K562 (cell line): ENCODE results near the gene RGPD8. TPM values are rescaled to one million over a fixed set of nuclear protein-coding genes. Genes with fewer than 3 reads are reported as not detected.

Experiments
- ATAC-seq: fragments of 200-7000 bp; cut with Tn5 transposase; 3 replicates; pipeline ENCODE4 v1.9.1; 2020; ENCODE audit warnings: moderate library complexity
- BruUV-seq: library from RNA; stranded (reverse); fragments of 400-500 nt; replicated peaks from 2 replicates; lab custom pipeline; 2021; lab: Mats Ljungman, UMichigan
- CTCF ChIA-PET: fragments of 300-600 bp; formaldehyde crosslinking; extraction: SDS; loops from one replicate; lab custom pipeline; 2021; ENCODE audit warnings: low intra/inter-chr PET ratio; lab: Yijun Ruan, JAX
- POLR2A ChIA-PET: fragments of 300-600, 350-650 bp; sonication (Branson Sonifier 250); formaldehyde crosslinking; extraction: SDS; loops from one replicate; lab custom pipeline; 2021; ENCODE audit warnings: antibody characterized with exemption, inconsistent platforms; lab: Yijun Ruan, JAX
- DNase-seq, 4 experiments: peaks; one replicate each; pipeline versions ENCODE4 v3.0.0 to v3.0.0-alpha.2; 2011 to 2018; ENCODE audit warnings: low spot score in 3 of 4, mixed read lengths in 3 of 4; ENCODE audit errors: extremely low read depth in 1 of 4
- FAIRE-seq: peaks from 2 replicates; lab custom pipeline; 2011; peaks lifted over from hg19 to GRCh38; lab: Jason Lieb, UNC
- H2AFZ ChIP-seq: 2 replicates; pipeline ENCODE4 v1.6.0; 2011; ENCODE audit warnings: low read depth, low read length, control low read depth, inconsistent platforms
- H3K27ac ChIP-seq: fragments of 200-600 bp; 3 replicates; pipeline ENCODE4 v1.8.0; 2011; ENCODE audit warnings: low read depth, mild to moderate bottlenecking, control low read depth, inconsistent platforms, low read length, moderate library complexity, mixed read lengths; ENCODE audit errors: extremely low read depth
- H3K27me3 ChIP-seq, 2 experiments: fragments of 300-600 bp in 1 of 2; 2 replicates in 1 of 2; 3 replicates in 1 of 2; pipeline versions ENCODE4 v1.6.0 to v1.8.0; 2011; ENCODE audit warnings: inconsistent platforms in 2 of 2, low read length in 2 of 2, mild to moderate bottlenecking in 1 of 2, mixed read lengths in 1 of 2, moderate library complexity in 1 of 2; ENCODE audit not compliant: control insufficient read depth in 2 of 2, insufficient read depth in 2 of 2
- H3K36me3 ChIP-seq: fragments of 300-600 bp; 3 replicates; pipeline ENCODE4 v1.8.0; 2011; ENCODE audit warnings: mild to moderate bottlenecking, low read length, inconsistent platforms; ENCODE audit not compliant: control insufficient read depth, insufficient read depth
- H3K4me1 ChIP-seq, 2 experiments: fragments of 200-600 bp in 1 of 2; replicated peaks in 1 of 2; 2 replicates in 1 of 2; 3 replicates in 1 of 2; pipeline versions ENCODE4 v1.5.1 to v1.8.0; 2011; ENCODE audit warnings: inconsistent platforms in 2 of 2, low read length in 2 of 2, mild to moderate bottlenecking in 1 of 2, mixed read lengths in 1 of 2, moderate library complexity in 1 of 2; ENCODE audit not compliant: control insufficient read depth in 2 of 2, insufficient read depth in 2 of 2
- H3K4me2 ChIP-seq: 2 replicates; pipeline ENCODE4 v1.6.1; 2011; ENCODE audit warnings: low read length, control low read depth, inconsistent platforms, mixed read lengths; ENCODE audit not compliant: insufficient read depth
- H3K4me3 ChIP-seq: fragments of 200-600 bp; sonication (generic), shearing (Covaris generic); 2 replicates; pipeline ENCODE4 v1.5.1; 2016; ENCODE audit warnings: control low read depth, inconsistent platforms
- H3K79me2 ChIP-seq: fragments of 200-600 bp; 3 replicates; pipeline ENCODE4 v1.8.0; 2011; ENCODE audit warnings: low read length, inconsistent platforms; ENCODE audit not compliant: control insufficient read depth, insufficient read depth
- H3K9ac ChIP-seq, 2 experiments: 2 replicates each; pipeline versions ENCODE4 v1.6.0 to v1.6.1; 2011; ENCODE audit warnings: low read depth in 2 of 2, low read length in 2 of 2, control low read depth in 1 of 2, inconsistent platforms in 1 of 2, mild to moderate bottlenecking in 1 of 2, mixed read lengths in 1 of 2; ENCODE audit not compliant: insufficient read depth in 1 of 2
- H3K9me1 ChIP-seq: one replicate; pipeline ENCODE4 v1.6.0; 2011; ENCODE audit warnings: inconsistent platforms, mild to moderate bottlenecking, low read length, moderate library complexity; ENCODE audit not compliant: control insufficient read depth, insufficient read depth
- H3K9me3 ChIP-seq: replicated peaks from 2 replicates; pipeline ENCODE4 v1.5.1; 2011; ENCODE audit warnings: low read depth, low read length, inconsistent platforms; ENCODE audit not compliant: control insufficient read depth, insufficient read depth
- H4K20me1 ChIP-seq: replicated peaks from 2 replicates; pipeline ENCODE4 v1.6.1; 2011; ENCODE audit warnings: low read length, inconsistent platforms, mixed read lengths; ENCODE audit not compliant: control insufficient read depth, insufficient read depth
- ASH1L ChIP-seq: fragments of 450-650 bp; IDR thresholded peaks from 2 replicates; pipeline ENCODE4 v1.6.1; 2018; ENCODE audit warnings: borderline replicate concordance, mild to moderate bottlenecking, low read depth; ENCODE audit not compliant: partially characterized antibody
- CTCFL ChIP-seq: IDR thresholded peaks from 2 replicates; pipeline ENCODE4 v1.6.1; 2011; ENCODE audit warnings: borderline replicate concordance, low read depth, mild to moderate bottlenecking, moderate library complexity, low read length; ENCODE audit not compliant: insufficient read depth, poor library complexity, severe bottlenecking
- ETV5 ChIP-seq: sonication (generic); formaldehyde crosslinking; IDR thresholded peaks from 2 replicates; pipeline ENCODE4 v1.4.0; 2020; ENCODE audit warnings: low read depth, mild to moderate bottlenecking, missing genetic modification reagents
- HNRNPK ChIP-seq: fragments of 200-400 bp; formaldehyde crosslinking; IDR thresholded peaks from one replicate; pipeline ENCODE4 v1.6.1; 2018; ENCODE audit warnings: mild to moderate bottlenecking, low read depth, low read length; ENCODE audit not compliant: poor library complexity, severe bottlenecking
- WGBS: fragments of 100-300 bp; shearing (Covaris generic); methylation state at CpG from one replicate; pipeline ENCODE4 v1.1.6; 2016; ENCODE audit warnings: low coverage, mixed read lengths; ENCODE audit not compliant: insufficient coverage; ENCODE audit errors: missing lambda C conversion rate; 5-methylcytosine and 5-hydroxymethylcytosine counted together
- in situ Hi-C: fragments of 300-500 bp; cut with MboI; formaldehyde crosslinking; loops from 4 replicates; pipeline ENCODE4 v1.15.0; 2018; ENCODE audit warnings: inconsistent platforms, mixed read lengths
- intact Hi-C: fragments of 100-400 bp; cut with micrococcal nuclease; formaldehyde crosslinking; loops from 2 replicates; pipeline ENCODE4 v1.14.2; 2022
- polyA plus RNA-seq, 8 experiments: library from polyadenylated mRNA; depleted of rRNA in 4 of 8; stranded (reverse) in 5 of 8; unstranded in 3 of 8; fragments of >200 nt; fragmentation: Nextera tagmentation in 2 of 8; fragmentation: Illumina TruSeq in 1 of 8; extraction: Ambion mirVana in 2 of 8; extraction: Trizol in 1 of 8; gene quantifications; 2 replicates each; pipeline versions ENCODE4 v1.2.1 to v1.2.3, GENCODE V29; 2011 to 2014; ENCODE audit warnings: inconsistent platforms in 1 of 8, missing spikeins in 1 of 8
- small RNA-seq: library from RNA; depleted of rRNA; stranded (forward); fragments of <200 nt; gene quantifications from one replicate; pipeline ENCODE3, GENCODE V24; 2014
- total RNA-seq, 7 experiments: library from RNA; depleted of rRNA in 6 of 7; stranded (reverse); fragments of >200 nt in 6 of 7; fragmentation: Illumina TruSeq in 2 of 7; extraction: Trizol in 2 of 7; gene quantifications; 2 replicates each; pipeline versions ENCODE4 v1.2.1 to v1.2.3, GENCODE V29; 2011 to 2021; ENCODE audit warnings: low replicate concordance in 1 of 7

The RGPD8 gene
- total and polyA plus RNA-seq, 9 of the 15 experiments (the other 6 are each of a cell fraction or from before 2014, with no cell fraction given) = 0.03 to 0.47 (median 0.12) TPM; not detected in 1

GRCh38 chr2:112321375-112322320 lies 111.8 kb downstream of the RGPD8 start:
- no peak overlapping the region for H3K4me3 ChIP-seq
- H3K27me3 ChIP-seq = no peaks in the 10 kb centered on the region
- no peaks in the 10 kb centered on the region for H3K79me2 ChIP-seq
- TF ChIP-seq ASH1L (no peak), ETV5 (CRISPR knock-in tag) (no peak), HNRNPK (peak; percentile 51), CTCFL (no peak)
- POLR2A ChIA-PET = interaction anchor here (0.6 to 1.4 kb wide), 3 partner anchors 7 to 709 kb away, joined by 3 read pairs; no protein-coding TSS in a partner anchor
- no TSS peak for BruUV-seq
- in situ Hi-C loops (no loop called here), intact Hi-C loops (no loop called here)
- no peaks in the 10 kb centered on the region for H4K20me1 ChIP-seq
- no peaks in the 10 kb centered on the region for H3K9me3 ChIP-seq
- FAIRE-seq = no peak
- no peak overlapping the region for H3K4me2 ChIP-seq
- WGBS = 22% methylated on average over 1 of the region's 3 CpGs
- no peak overlapping the region for H3K9ac ChIP-seq
- no peaks in the 10 kb centered on the region for H3K9me1 ChIP-seq
- H3K4me1 ChIP-seq = no peaks in the 10 kb centered on the region
- no peak overlapping the region for H3K27ac ChIP-seq
- CTCF ChIA-PET = no interaction called here
- ATAC-seq = no peak
- no peaks in the 10 kb centered on the region for H3K36me3 ChIP-seq
- H2AFZ ChIP-seq = no peak overlapping the region
- DNase-seq = no peak

Small RNA genes lying within 50 kb of the gene (small RNA-seq; reads per million reads assigned to genes)
- gene AC115115.1 = not detected

Other genes starting within 250 kb of the RGPD8 start
- 18.6 and 20.3 TPM in 2 replicates for gene ZC3H8, start 178.6 kb downstream of the RGPD8 start, total RNA-seq (2014; rRNA removed)
- 40.6 and 41.5 TPM in 2 replicates for gene ZC3H8, start 178.6 kb downstream of the RGPD8 start, total RNA-seq (2014; rRNA removed; fragmentation: Illumina TruSeq; extraction: Trizol)
- gene ZC3H8, start 178.6 kb downstream of the RGPD8 start, total RNA-seq (2015; rRNA removed; fragmentation: Illumina TruSeq; extraction: Trizol) = 29.6 and 33.3 TPM in 2 replicates
- 17.2 and 17.7 TPM in 2 replicates for gene ZC3H8, start 178.6 kb downstream of the RGPD8 start, total RNA-seq (2021)
- gene ZC3H8, start 178.6 kb downstream of the RGPD8 start, polyA plus RNA-seq (2011; rRNA removed) = 9.8 and 11.6 TPM in 2 replicates
- gene ZC3H8, start 178.6 kb downstream of the RGPD8 start, polyA plus RNA-seq (2014; fragmentation: Illumina TruSeq; extraction: Trizol) = 24.6 and 31.7 TPM in 2 replicates
- gene ZC3H8, start 178.6 kb downstream of the RGPD8 start, polyA plus RNA-seq (2014; fragmentation: Nextera tagmentation; extraction: Ambion mirVana) = 10 to 100 TPM; 26.1 to 27.5 TPM
- 25.7 and 31.0 TPM in 2 replicates for gene ZC3H8, start 178.6 kb downstream of the RGPD8 start, polyA plus RNA-seq (2014; rRNA removed)
- gene ZC3H6, start 158.0 kb downstream of the RGPD8 start, total RNA-seq (2014; rRNA removed) = 1.3 and 1.6 TPM in 2 replicates
- gene ZC3H6, start 158.0 kb downstream of the RGPD8 start, total RNA-seq (2014; rRNA removed; fragmentation: Illumina TruSeq; extraction: Trizol) = 1.9 and 4.2 TPM in 2 replicates
- 1.5 and 1.9 TPM in 2 replicates for gene ZC3H6, start 158.0 kb downstream of the RGPD8 start, total RNA-seq (2015; rRNA removed; fragmentation: Illumina TruSeq; extraction: Trizol)
- gene ZC3H6, start 158.0 kb downstream of the RGPD8 start, total RNA-seq (2021) = 1.9 and 2.6 TPM in 2 replicates
- 1.5 and 2.5 TPM in 2 replicates for gene ZC3H6, start 158.0 kb downstream of the RGPD8 start, polyA plus RNA-seq (2011; rRNA removed)
- 1.2 and 2.1 TPM in 2 replicates for gene ZC3H6, start 158.0 kb downstream of the RGPD8 start, polyA plus RNA-seq (2014; fragmentation: Illumina TruSeq; extraction: Trizol)
- under 1 TPM; 0.45 to 0.53 TPM for gene ZC3H6, start 158.0 kb downstream of the RGPD8 start, polyA plus RNA-seq (2014; fragmentation: Nextera tagmentation; extraction: Ambion mirVana)
- gene ZC3H6, start 158.0 kb downstream of the RGPD8 start, polyA plus RNA-seq (2014; rRNA removed) = 1.7 and 2.5 TPM in 2 replicates
- gene TTL, start 48.5 kb upstream of the RGPD8 start, total RNA-seq (2014; rRNA removed) = 20.7 and 26.4 TPM in 2 replicates
- 54.4 and 57.4 TPM in 2 replicates for gene TTL, start 48.5 kb upstream of the RGPD8 start, total RNA-seq (2014; rRNA removed; fragmentation: Illumina TruSeq; extraction: Trizol)
- 38.8 and 41.6 TPM in 2 replicates for gene TTL, start 48.5 kb upstream of the RGPD8 start, total RNA-seq (2015; rRNA removed; fragmentation: Illumina TruSeq; extraction: Trizol)
- gene TTL, start 48.5 kb upstream of the RGPD8 start, total RNA-seq (2021) = 51.4 and 53.5 TPM in 2 replicates
- 26.5 and 34.9 TPM in 2 replicates for gene TTL, start 48.5 kb upstream of the RGPD8 start, polyA plus RNA-seq (2011; rRNA removed)
- 37.9 and 41.8 TPM in 2 replicates for gene TTL, start 48.5 kb upstream of the RGPD8 start, polyA plus RNA-seq (2014; fragmentation: Illumina TruSeq; extraction: Trizol)
- gene TTL, start 48.5 kb upstream of the RGPD8 start, polyA plus RNA-seq (2014; fragmentation: Nextera tagmentation; extraction: Ambion mirVana) = 10 to 100 TPM in 1 of 2 experiments, 1 to 10 TPM in 1; 9.4 to 11.2 TPM
- gene TTL, start 48.5 kb upstream of the RGPD8 start, polyA plus RNA-seq (2014; rRNA removed) = 23.3 and 28.6 TPM in 2 replicates
- 21.2 and 27.9 TPM in 2 replicates for gene POLR1B, start 108.8 kb upstream of the RGPD8 start, total RNA-seq (2014; rRNA removed)
- 47.9 and 55.1 TPM in 2 replicates for gene POLR1B, start 108.8 kb upstream of the RGPD8 start, total RNA-seq (2014; rRNA removed; fragmentation: Illumina TruSeq; extraction: Trizol)
- gene POLR1B, start 108.8 kb upstream of the RGPD8 start, total RNA-seq (2015; rRNA removed; fragmentation: Illumina TruSeq; extraction: Trizol) = 42.3 and 46.4 TPM in 2 replicates
- 53.9 and 60.8 TPM in 2 replicates for gene POLR1B, start 108.8 kb upstream of the RGPD8 start, total RNA-seq (2021)
- gene POLR1B, start 108.8 kb upstream of the RGPD8 start, polyA plus RNA-seq (2011; rRNA removed) = 32.4 and 47.9 TPM in 2 replicates
- 39.6 and 40.2 TPM in 2 replicates for gene POLR1B, start 108.8 kb upstream of the RGPD8 start, polyA plus RNA-seq (2014; fragmentation: Illumina TruSeq; extraction: Trizol)
- 10 to 100 TPM; 19.8 to 38.6 TPM for gene POLR1B, start 108.8 kb upstream of the RGPD8 start, polyA plus RNA-seq (2014; fragmentation: Nextera tagmentation; extraction: Ambion mirVana)
- gene POLR1B, start 108.8 kb upstream of the RGPD8 start, polyA plus RNA-seq (2014; rRNA removed) = 22.8 and 24.7 TPM in 2 replicates
- gene CHCHD5, start 151.0 kb upstream of the RGPD8 start, total RNA-seq (2014; rRNA removed) = 33.4 and 61.2 TPM in 2 replicates
- gene CHCHD5, start 151.0 kb upstream of the RGPD8 start, total RNA-seq (2014; rRNA removed; fragmentation: Illumina TruSeq; extraction: Trizol) = 5.7 and 7.4 TPM in 2 replicates
- gene CHCHD5, start 151.0 kb upstream of the RGPD8 start, total RNA-seq (2015; rRNA removed; fragmentation: Illumina TruSeq; extraction: Trizol) = 25.8 and 29.4 TPM in 2 replicates
- gene CHCHD5, start 151.0 kb upstream of the RGPD8 start, total RNA-seq (2021) = 42.9 and 55.3 TPM in 2 replicates
- 16.4 and 21.9 TPM in 2 replicates for gene CHCHD5, start 151.0 kb upstream of the RGPD8 start, polyA plus RNA-seq (2011; rRNA removed)
- gene CHCHD5, start 151.0 kb upstream of the RGPD8 start, polyA plus RNA-seq (2014; fragmentation: Illumina TruSeq; extraction: Trizol) = 21.0 and 45.8 TPM in 2 replicates
- gene CHCHD5, start 151.0 kb upstream of the RGPD8 start, polyA plus RNA-seq (2014; fragmentation: Nextera tagmentation; extraction: Ambion mirVana) = 10 to 100 TPM; 56.0 to 79.3 TPM
- 42.4 and 61.3 TPM in 2 replicates for gene CHCHD5, start 151.0 kb upstream of the RGPD8 start, polyA plus RNA-seq (2014; rRNA removed)
- gene SLC20A1, start 212.3 kb upstream of the RGPD8 start, total RNA-seq (2014; rRNA removed) = 64.7 and 66.0 TPM in 2 replicates
- 95.1 and 111 TPM in 2 replicates for gene SLC20A1, start 212.3 kb upstream of the RGPD8 start, total RNA-seq (2014; rRNA removed; fragmentation: Illumina TruSeq; extraction: Trizol)
- 66.8 and 68.9 TPM in 2 replicates for gene SLC20A1, start 212.3 kb upstream of the RGPD8 start, total RNA-seq (2015; rRNA removed; fragmentation: Illumina TruSeq; extraction: Trizol)
- 123 and 136 TPM in 2 replicates for gene SLC20A1, start 212.3 kb upstream of the RGPD8 start, total RNA-seq (2021)
- gene SLC20A1, start 212.3 kb upstream of the RGPD8 start, polyA plus RNA-seq (2011; rRNA removed) = 101 and 150 TPM in 2 replicates
- gene SLC20A1, start 212.3 kb upstream of the RGPD8 start, polyA plus RNA-seq (2014; fragmentation: Illumina TruSeq; extraction: Trizol) = 85.8 and 87.8 TPM in 2 replicates
- 10 to 100 TPM; 53.8 to 56.1 TPM for gene SLC20A1, start 212.3 kb upstream of the RGPD8 start, polyA plus RNA-seq (2014; fragmentation: Nextera tagmentation; extraction: Ambion mirVana)
- 74.7 and 77.3 TPM in 2 replicates for gene SLC20A1, start 212.3 kb upstream of the RGPD8 start, polyA plus RNA-seq (2014; rRNA removed)